SK-N-SH treated with all-trans-retinoic acid at 6 μM for 48 hours (cell line): Measurements from ENCODE around the gene PLEKHA8.

ENCODE experiments used
- ATAC-seq: fragments of 200-7000 bp; cut with Tn5 transposase; 3 replicates; pipeline ENCODE4 v1.9.1; 2020; ENCODE audit warnings: mild to moderate bottlenecking, moderate library complexity
- ARNTL ChIP-seq: fragments of 450-650 bp; formaldehyde crosslinking; IDR thresholded peaks from 2 replicates; pipeline ENCODE4 v1.5.0; 2020; ENCODE audit warnings: low read depth, mild to moderate bottlenecking, moderate library complexity, borderline replicate concordance
- BACH2 ChIP-seq: fragments of 250-450 bp; sonication (Bioruptor Pico); IDR thresholded peaks from 2 replicates; pipeline ENCODE4 v1.9.0; 2021; ENCODE audit warnings: mild to moderate bottlenecking, borderline replicate concordance
- CREB5 ChIP-seq: fragments of 250-450 bp; sonication (Bioruptor Pico); IDR thresholded peaks from 2 replicates; pipeline ENCODE4 v1.5.1; 2020; ENCODE audit warnings: low read depth, mild to moderate bottlenecking, moderate library complexity
- CSDC2 ChIP-seq: fragments of 250-450 bp; sonication (Bioruptor Pico); IDR thresholded peaks from 2 replicates; pipeline ENCODE4 v1.5.0; 2020; ENCODE audit warnings: mild to moderate bottlenecking, moderate library complexity
- CSRNP3 ChIP-seq: fragments of 250-450 bp; sonication (Bioruptor Pico); IDR thresholded peaks from 2 replicates; pipeline ENCODE4 v1.5.1; 2021; ENCODE audit warnings: mild to moderate bottlenecking, moderate library complexity
- ESRRG ChIP-seq: fragments of 250-450 bp; sonication (Bioruptor Pico); IDR thresholded peaks from 2 replicates; pipeline ENCODE4 v1.6.1; 2021; ENCODE audit warnings: mild to moderate bottlenecking
- GLIS3 ChIP-seq: fragments of 250-450 bp; sonication (Bioruptor Pico); IDR thresholded peaks from 2 replicates; pipeline ENCODE4 v1.5.0; 2020; ENCODE audit warnings: mild to moderate bottlenecking, moderate library complexity
- ISL1 ChIP-seq: fragments of 250-450 bp; sonication (Bioruptor Pico); IDR thresholded peaks from 2 replicates; pipeline ENCODE4 v2.1.2; 2022; ENCODE audit warnings: mild to moderate bottlenecking, moderate library complexity
- OSR1 ChIP-seq: fragments of 250-450 bp; sonication (Bioruptor Pico); IDR thresholded peaks from 2 replicates; pipeline ENCODE4 v1.8.0; 2022; ENCODE audit warnings: moderate library complexity, mild to moderate bottlenecking, inconsistent platforms
- PPARA ChIP-seq: fragments of 250-450 bp; sonication (Bioruptor Pico); IDR thresholded peaks from 2 replicates; pipeline ENCODE4 v1.5.0; 2020; ENCODE audit warnings: mild to moderate bottlenecking, borderline replicate concordance
- RARB ChIP-seq: fragments of 250-450 bp; sonication (Bioruptor Pico); IDR thresholded peaks from 2 replicates; pipeline ENCODE4 v1.8.0; 2021; ENCODE audit warnings: mild to moderate bottlenecking, moderate library complexity
- SNAI2 ChIP-seq: fragments of 250-450 bp; sonication (Bioruptor Pico); IDR thresholded peaks from 2 replicates; pipeline ENCODE4 v1.5.0; 2020; ENCODE audit warnings: mild to moderate bottlenecking, moderate library complexity
- TCF4 ChIP-seq: fragments of 250-450 bp; sonication (Bioruptor Pico); IDR thresholded peaks from 2 replicates; pipeline ENCODE4 v1.8.0; 2021; ENCODE audit warnings: mild to moderate bottlenecking, moderate library complexity, borderline replicate concordance
- TOX ChIP-seq: fragments of 250-450 bp; sonication (Bioruptor Pico); IDR thresholded peaks from 2 replicates; pipeline ENCODE4 v1.8.0; 2021; ENCODE audit warnings: mild to moderate bottlenecking, moderate library complexity, borderline replicate concordance
- ZC3H10 ChIP-seq: fragments of 250-450 bp; sonication (Bioruptor Pico); IDR thresholded peaks from 2 replicates; pipeline ENCODE4 v1.5.1; 2021; ENCODE audit warnings: mild to moderate bottlenecking, moderate library complexity
- ZFP3 ChIP-seq: fragments of 250-450 bp; sonication (Bioruptor Pico); IDR thresholded peaks from 2 replicates; pipeline ENCODE4 v1.5.0; 2020; ENCODE audit warnings: mild to moderate bottlenecking, moderate library complexity
- ZFP30 ChIP-seq: fragments of 450-650 bp; formaldehyde crosslinking; IDR thresholded peaks from 2 replicates; pipeline ENCODE4 v1.5.0; 2022; ENCODE audit warnings: mild to moderate bottlenecking, moderate library complexity
- ZNF565 ChIP-seq: fragments of 450-650 bp; formaldehyde crosslinking; conservative IDR thresholded peaks from 2 replicates; pipeline ENCODE4 v1.5.0; 2020; ENCODE audit warnings: low read depth, mild to moderate bottlenecking, moderate library complexity
- ZNF8 ChIP-seq: fragments of 450-650 bp; formaldehyde crosslinking; IDR thresholded peaks from 2 replicates; pipeline ENCODE4 v1.5.0; 2020; ENCODE audit warnings: mild to moderate bottlenecking, moderate library complexity
- TF ChIP-seq, protein P1 (sequence below): fragments of 250-450 bp; sonication (Bioruptor Pico); IDR thresholded peaks from 2 replicates; pipeline ENCODE4 v1.8.0; 2020; ENCODE audit warnings: mild to moderate bottlenecking, moderate library complexity, borderline replicate concordance
- TF ChIP-seq, protein P2 (sequence below): fragments of 250-450 bp; sonication (Bioruptor Pico); IDR thresholded peaks from 2 replicates; pipeline ENCODE4 v1.5.0; 2020; ENCODE audit warnings: mild to moderate bottlenecking, moderate library complexity

Gene PLEKHA8

GRCh38 chr7:30149640-30150272 is 121.5 kb downstream of the PLEKHA8 start:
- TF ChIP-seq CSDC2 (CRISPR knock-in tag) (no peak), PPARA (CRISPR knock-in tag) (no peak), CREB5 (CRISPR knock-in tag) (no peak), ARNTL (no peak), ESRRG (CRISPR knock-in tag) (no peak), TOX (CRISPR knock-in tag) (no peak)
- no peak for ATAC-seq

- TF ChIP-seq TCF4 (CRISPR knock-in tag), result no peak
- no peak for TF ChIP-seq ISL1 (CRISPR knock-in tag)
- no peak for TF ChIP-seq BACH2 (CRISPR knock-in tag)
- TF ChIP-seq, protein P1, sequence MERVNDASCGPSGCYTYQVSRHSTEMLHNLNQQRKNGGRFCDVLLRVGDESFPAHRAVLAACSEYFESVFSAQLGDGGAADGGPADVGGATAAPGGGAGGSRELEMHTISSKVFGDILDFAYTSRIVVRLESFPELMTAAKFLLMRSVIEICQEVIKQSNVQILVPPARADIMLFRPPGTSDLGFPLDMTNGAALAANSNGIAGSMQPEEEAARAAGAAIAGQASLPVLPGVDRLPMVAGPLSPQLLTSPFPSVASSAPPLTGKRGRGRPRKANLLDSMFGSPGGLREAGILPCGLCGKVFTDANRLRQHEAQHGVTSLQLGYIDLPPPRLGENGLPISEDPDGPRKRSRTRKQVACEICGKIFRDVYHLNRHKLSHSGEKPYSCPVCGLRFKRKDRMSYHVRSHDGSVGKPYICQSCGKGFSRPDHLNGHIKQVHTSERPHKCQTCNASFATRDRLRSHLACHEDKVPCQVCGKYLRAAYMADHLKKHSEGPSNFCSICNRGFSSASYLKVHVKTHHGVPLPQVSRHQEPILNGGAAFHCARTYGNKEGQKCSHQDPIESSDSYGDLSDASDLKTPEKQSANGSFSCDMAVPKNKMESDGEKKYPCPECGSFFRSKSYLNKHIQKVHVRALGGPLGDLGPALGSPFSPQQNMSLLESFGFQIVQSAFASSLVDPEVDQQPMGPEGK, result no peak
- TF ChIP-seq TOX (CRISPR knock-in tag), result no peak
- TF ChIP-seq, protein P2, sequence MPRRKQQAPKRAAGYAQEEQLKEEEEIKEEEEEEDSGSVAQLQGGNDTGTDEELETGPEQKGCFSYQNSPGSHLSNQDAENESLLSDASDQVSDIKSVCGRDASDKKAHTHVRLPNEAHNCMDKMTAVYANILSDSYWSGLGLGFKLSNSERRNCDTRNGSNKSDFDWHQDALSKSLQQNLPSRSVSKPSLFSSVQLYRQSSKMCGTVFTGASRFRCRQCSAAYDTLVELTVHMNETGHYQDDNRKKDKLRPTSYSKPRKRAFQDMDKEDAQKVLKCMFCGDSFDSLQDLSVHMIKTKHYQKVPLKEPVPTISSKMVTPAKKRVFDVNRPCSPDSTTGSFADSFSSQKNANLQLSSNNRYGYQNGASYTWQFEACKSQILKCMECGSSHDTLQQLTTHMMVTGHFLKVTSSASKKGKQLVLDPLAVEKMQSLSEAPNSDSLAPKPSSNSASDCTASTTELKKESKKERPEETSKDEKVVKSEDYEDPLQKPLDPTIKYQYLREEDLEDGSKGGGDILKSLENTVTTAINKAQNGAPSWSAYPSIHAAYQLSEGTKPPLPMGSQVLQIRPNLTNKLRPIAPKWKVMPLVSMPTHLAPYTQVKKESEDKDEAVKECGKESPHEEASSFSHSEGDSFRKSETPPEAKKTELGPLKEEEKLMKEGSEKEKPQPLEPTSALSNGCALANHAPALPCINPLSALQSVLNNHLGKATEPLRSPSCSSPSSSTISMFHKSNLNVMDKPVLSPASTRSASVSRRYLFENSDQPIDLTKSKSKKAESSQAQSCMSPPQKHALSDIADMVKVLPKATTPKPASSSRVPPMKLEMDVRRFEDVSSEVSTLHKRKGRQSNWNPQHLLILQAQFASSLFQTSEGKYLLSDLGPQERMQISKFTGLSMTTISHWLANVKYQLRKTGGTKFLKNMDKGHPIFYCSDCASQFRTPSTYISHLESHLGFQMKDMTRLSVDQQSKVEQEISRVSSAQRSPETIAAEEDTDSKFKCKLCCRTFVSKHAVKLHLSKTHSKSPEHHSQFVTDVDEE (CRISPR knock-in tag), result no peak
- no peak for TF ChIP-seq OSR1 (CRISPR knock-in tag)
- TF ChIP-seq, all 23 proteins: peak for 0
- no peak for ATAC-seq
These were observed 122.5 kb downstream of the PLEKHA8 start for GRCh38 chr7:30150711-30151110.

DNA sequence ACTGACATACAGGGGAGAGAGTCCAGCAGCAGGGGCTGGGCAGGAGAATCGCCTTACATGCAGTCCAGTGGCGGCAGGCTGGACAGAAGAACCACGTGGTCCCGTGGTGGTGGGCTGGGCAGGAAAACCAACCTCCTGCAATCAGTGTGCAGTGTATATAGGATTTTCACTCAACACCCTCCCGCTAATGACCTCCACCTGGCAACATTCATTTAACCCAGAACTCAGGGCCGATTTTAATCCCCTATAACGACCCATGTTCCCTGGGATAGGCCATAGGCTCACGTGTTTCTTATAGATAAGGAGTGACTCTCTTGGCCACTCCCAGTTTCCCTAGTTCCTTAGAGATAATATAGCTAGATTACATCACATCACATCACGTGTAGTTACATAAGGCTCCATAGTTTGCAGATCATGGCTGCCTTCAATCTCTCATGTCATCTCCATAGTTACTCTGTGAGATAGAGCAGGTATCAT is 125.9 kb downstream of the PLEKHA8 start:
- no peak for TF ChIP-seq ISL1 (CRISPR knock-in tag)
- TF ChIP-seq ZFP3 (CRISPR knock-in tag), result no peak
- no peak for TF ChIP-seq ZFP30 (CRISPR knock-in tag)
- no peak for TF ChIP-seq ZNF8 (CRISPR knock-in tag)
- TF ChIP-seq ZNF565 (CRISPR knock-in tag), result no peak
- no peak for TF ChIP-seq CSRNP3
- ATAC-seq, result no peak

DNA sequence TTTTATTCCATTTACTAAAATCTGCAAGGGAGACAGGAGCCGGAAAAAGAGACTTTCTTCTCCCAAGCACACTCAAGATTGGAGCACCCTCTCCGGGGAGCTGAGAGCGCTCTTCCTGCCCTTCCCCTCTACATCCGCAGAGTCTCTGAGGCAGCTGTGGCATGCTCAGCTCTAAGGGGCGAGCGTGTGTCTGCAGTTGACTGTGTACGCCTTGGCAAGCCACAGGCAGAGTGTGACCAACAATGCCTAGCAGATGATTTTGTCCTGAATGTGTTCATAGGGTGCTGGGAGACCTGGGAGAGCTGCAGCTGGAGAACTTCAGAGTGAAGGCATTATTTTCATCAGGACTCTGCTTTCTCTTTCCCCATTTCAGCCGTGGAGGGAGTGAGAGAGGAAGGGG is 127.3 kb downstream of the PLEKHA8 start:
- no peak for TF ChIP-seq ZFP3 (CRISPR knock-in tag)
- no peak for TF ChIP-seq CREB5 (CRISPR knock-in tag)
- TF ChIP-seq GLIS3 (CRISPR knock-in tag), result no peak
- TF ChIP-seq SNAI2 (CRISPR knock-in tag), result no peak
- no peak for TF ChIP-seq RARB
- no peak for TF ChIP-seq CSRNP3
- TF ChIP-seq TCF4 (CRISPR knock-in tag), result no peak
- no peak for TF ChIP-seq ZC3H10
- TF ChIP-seq, protein P2 (CRISPR knock-in tag), result no peak
- no peak for TF ChIP-seq ESRRG (CRISPR knock-in tag)
- TF ChIP-seq ARNTL, result no peak
- no peak for ATAC-seq
